OCI-LY1 (cell line): ENCODE measurements around the gene ESR2.

Experiments used
- H2AFZ ChIP-seq: fragments of 200-600 bp; sonication (generic), shearing (Covaris generic); 2 replicates; pipeline ENCODE4 v1.6.0; 2014; ENCODE audit warnings: antibody characterized with exemption, mild to moderate bottlenecking, low read length
- H3F3A ChIP-seq: fragments of 200-600 bp; sonication (generic), shearing (Covaris generic); 2 replicates; pipeline ENCODE4 v1.6.0; 2014; ENCODE audit warnings: mild to moderate bottlenecking, antibody characterized with exemption, low read length, moderate library complexity; ENCODE audit not compliant: insufficient read depth
- H3K27ac ChIP-seq: fragments of 200-600 bp; sonication (generic); 2 replicates; pipeline ENCODE4 v1.5.1; 2014; ENCODE audit warnings: low read length, mixed run types, mild to moderate bottlenecking, low read depth; ENCODE audit not compliant: poor library complexity, severe bottlenecking
- H3K27me3 ChIP-seq: fragments of 200-600 bp; sonication (generic); 2 replicates; pipeline ENCODE4 v1.6.0; 2014; ENCODE audit warnings: antibody characterized with exemption, mild to moderate bottlenecking, low read length, moderate library complexity; ENCODE audit not compliant: insufficient read depth
- H3K36me3 ChIP-seq: fragments of 200-600 bp; sonication (generic); 2 replicates; pipeline ENCODE4 v1.6.1; 2014; ENCODE audit warnings: mild to moderate bottlenecking, antibody characterized with exemption, low read length, moderate library complexity, mixed read lengths; ENCODE audit not compliant: insufficient read depth
- H3K4me1 ChIP-seq: fragments of 200-600 bp; sonication (generic); 2 replicates; pipeline ENCODE4 v1.5.1; 2014; ENCODE audit warnings: mild to moderate bottlenecking, low read length, moderate library complexity; ENCODE audit not compliant: insufficient read depth, severe bottlenecking
- H3K4me2 ChIP-seq: fragments of 200-600 bp; sonication (generic), shearing (Covaris generic); 2 replicates; pipeline ENCODE4 v1.6.1; 2014; ENCODE audit warnings: low read length
- H3K4me3 ChIP-seq: fragments of 200-600 bp; sonication (generic); 2 replicates; pipeline ENCODE4 v1.5.1; 2014; ENCODE audit warnings: low read length, low read depth, mild to moderate bottlenecking, mixed read lengths; ENCODE audit not compliant: poor library complexity, severe bottlenecking
- H3K79me2 ChIP-seq: fragments of 200-600 bp; shearing (Covaris generic); 2 replicates; pipeline ENCODE4 v1.6.1; 2016; ENCODE audit warnings: mixed run types, low read length, mixed read lengths; ENCODE audit not compliant: insufficient read depth
- H3K9ac ChIP-seq: fragments of 200-600 bp; sonication (generic), shearing (Covaris generic); 2 replicates; pipeline ENCODE4 v1.6.1; 2014; ENCODE audit warnings: mild to moderate bottlenecking, low read length, mixed read lengths
- H3K9me2 ChIP-seq: fragments of 200-600 bp; sonication (generic), shearing (Covaris generic); 2 replicates; pipeline ENCODE4 v1.6.1; 2014; ENCODE audit warnings: low read depth, mild to moderate bottlenecking, low read length, mixed read lengths
- H3K9me3 ChIP-seq: fragments of 200-600 bp; shearing (Covaris generic); 2 replicates; pipeline ENCODE4 v1.6.1; 2014; ENCODE audit warnings: low read length, mixed read lengths
- H4K20me1 ChIP-seq: fragments of 200-600 bp; sonication (generic), shearing (Covaris generic); 2 replicates; pipeline ENCODE4 v1.6.0; 2016; ENCODE audit warnings: mild to moderate bottlenecking, low read length; ENCODE audit not compliant: insufficient read depth
- EZH2 ChIP-seq: fragments of 200-600 bp; sonication (generic), shearing (Covaris generic); IDR thresholded peaks from 2 replicates; pipeline ENCODE4 v1.8.0; 2017; ENCODE audit warnings: borderline replicate concordance, mixed run types, mild to moderate bottlenecking, antibody characterized with exemption, low read length, moderate library complexity, mixed read lengths
- TF ChIP-seq, protein P1 (sequence below): fragments of 200-600 bp; sonication (generic), shearing (Covaris generic); IDR thresholded peaks from 2 replicates; pipeline ENCODE4 v1.5.1; 2017; ENCODE audit warnings: mild to moderate bottlenecking, antibody characterized with exemption, low read length, moderate library complexity, mixed read lengths

ESR2 gene

DNA sequence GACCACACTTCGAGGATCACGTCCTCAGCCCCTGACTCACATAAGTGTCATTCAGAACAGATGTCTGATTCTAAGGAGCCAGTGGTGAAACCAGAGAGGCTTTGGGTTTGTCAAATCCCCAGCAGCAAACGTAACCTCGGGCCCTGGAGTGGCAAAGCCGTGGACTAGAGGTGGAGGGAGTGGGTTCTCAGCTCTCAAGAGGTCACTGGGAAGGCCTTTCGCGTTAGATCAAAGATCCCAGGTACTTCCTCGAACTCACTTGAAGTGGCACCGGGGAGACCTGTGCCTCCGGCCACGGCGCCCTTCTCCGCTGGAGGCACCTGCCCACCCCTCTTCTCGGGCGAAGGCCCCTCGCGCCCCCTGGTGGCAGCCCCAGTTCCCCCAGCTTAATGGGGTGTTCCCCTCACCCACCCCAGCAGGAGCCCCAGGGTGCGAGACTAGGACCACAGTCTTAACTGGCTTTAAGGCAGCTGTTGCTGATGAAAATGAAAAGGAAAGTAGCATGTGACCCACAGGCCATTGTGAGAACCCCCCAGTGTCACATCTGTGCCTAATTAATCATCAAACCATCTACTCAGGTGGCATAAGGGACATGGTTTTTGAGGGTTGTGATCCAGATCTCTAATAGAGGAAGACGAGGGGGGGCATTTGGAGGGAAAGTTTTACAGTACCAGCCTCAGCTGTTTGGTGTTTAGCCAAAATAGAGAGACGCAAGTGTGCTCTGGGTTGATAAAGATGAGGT is 672 bp upstream of the ESR2 start:
- peak overlapping the region; percentile 76 for H3K4me3 ChIP-seq
- H3K9me3 ChIP-seq: no peaks in the 10 kb centered on the region
- H3K9ac ChIP-seq: peak overlapping the region; percentile 78
- H3K4me1 ChIP-seq: peaks cover 30% of the 10 kb centered on the region
- peak overlapping the region; percentile 91 for H3K4me2 ChIP-seq
- H3K9me2 ChIP-seq: no peaks in the 10 kb centered on the region
- no peaks in the 10 kb centered on the region for H3K27me3 ChIP-seq
- TF ChIP-seq EZH2: no peak
- TF ChIP-seq, protein P1, sequence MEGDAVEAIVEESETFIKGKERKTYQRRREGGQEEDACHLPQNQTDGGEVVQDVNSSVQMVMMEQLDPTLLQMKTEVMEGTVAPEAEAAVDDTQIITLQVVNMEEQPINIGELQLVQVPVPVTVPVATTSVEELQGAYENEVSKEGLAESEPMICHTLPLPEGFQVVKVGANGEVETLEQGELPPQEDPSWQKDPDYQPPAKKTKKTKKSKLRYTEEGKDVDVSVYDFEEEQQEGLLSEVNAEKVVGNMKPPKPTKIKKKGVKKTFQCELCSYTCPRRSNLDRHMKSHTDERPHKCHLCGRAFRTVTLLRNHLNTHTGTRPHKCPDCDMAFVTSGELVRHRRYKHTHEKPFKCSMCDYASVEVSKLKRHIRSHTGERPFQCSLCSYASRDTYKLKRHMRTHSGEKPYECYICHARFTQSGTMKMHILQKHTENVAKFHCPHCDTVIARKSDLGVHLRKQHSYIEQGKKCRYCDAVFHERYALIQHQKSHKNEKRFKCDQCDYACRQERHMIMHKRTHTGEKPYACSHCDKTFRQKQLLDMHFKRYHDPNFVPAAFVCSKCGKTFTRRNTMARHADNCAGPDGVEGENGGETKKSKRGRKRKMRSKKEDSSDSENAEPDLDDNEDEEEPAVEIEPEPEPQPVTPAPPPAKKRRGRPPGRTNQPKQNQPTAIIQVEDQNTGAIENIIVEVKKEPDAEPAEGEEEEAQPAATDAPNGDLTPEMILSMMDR: peak; percentile 95
- no peaks in the 10 kb centered on the region for H3F3A ChIP-seq
- H3K27ac ChIP-seq: peak overlapping the region; percentile 78
- H2AFZ ChIP-seq: no peak overlapping the region
- H4K20me1 ChIP-seq: no peaks in the 10 kb centered on the region
- H3K36me3 ChIP-seq: no peaks in the 10 kb centered on the region
- H3K79me2 ChIP-seq: peaks cover 35% of the 10 kb centered on the region

DNA sequence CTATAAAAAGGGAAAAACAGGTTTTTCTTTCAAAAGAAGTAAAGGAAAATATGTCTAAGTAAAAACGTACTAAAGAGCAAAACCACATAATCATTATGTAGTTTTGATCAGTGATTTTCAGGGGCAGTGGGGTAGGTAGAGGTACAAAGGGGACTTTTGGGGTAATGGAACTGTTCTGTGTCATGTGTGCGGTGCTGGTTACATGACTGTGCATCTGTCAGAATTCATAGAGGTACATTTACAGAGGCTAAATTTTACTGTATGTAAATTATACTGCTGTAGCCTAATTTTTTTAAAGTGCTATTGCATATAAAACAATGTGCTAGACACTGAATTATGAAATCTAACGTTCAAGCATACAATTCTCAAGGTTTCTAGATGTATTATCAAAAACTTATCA is 2.0 kb downstream of the ESR2 start:
- Histone ChIP-seq H3K79me2 (peaks cover 42% of the 10 kb centered on the region), H3K4me2 (peak overlapping the region; percentile 91)

DNA sequence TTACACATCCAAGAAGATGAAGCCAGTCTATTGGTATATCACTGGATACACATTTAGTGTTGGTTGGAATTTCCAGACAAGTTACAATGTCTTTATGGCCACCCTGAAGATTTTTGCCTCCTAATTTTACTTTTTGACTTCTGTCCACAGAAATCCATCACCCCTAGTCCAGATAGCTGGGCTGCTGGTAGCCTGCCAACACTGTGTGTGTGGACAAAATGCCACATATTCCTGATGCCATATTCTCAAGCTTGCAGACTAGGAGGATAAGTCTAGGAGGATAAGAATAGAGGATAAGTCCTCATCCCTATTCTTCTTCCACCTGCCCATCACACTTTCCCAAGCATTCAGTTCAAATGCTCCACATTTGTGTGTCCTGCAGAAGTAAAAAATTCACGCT is 4.6 kb downstream of the ESR2 start:
- no peak overlapping the region for H2AFZ ChIP-seq
- H4K20me1 ChIP-seq: no peaks in the 10 kb centered on the region
- H3K4me1 ChIP-seq: peaks cover 24% of the 10 kb centered on the region
- no peaks in the 10 kb centered on the region for H3F3A ChIP-seq
- no peaks in the 10 kb centered on the region for H3K9me3 ChIP-seq
- H3K27me3 ChIP-seq: no peaks in the 10 kb centered on the region
- H3K27ac ChIP-seq: no peak overlapping the region
- H3K9ac ChIP-seq: no peak overlapping the region
- H3K4me2 ChIP-seq: no peak overlapping the region
- H3K4me3 ChIP-seq: no peak overlapping the region
- no peak for TF ChIP-seq EZH2
- TF ChIP-seq, protein P1: no peak
- H3K79me2 ChIP-seq: peaks cover 48% of the 10 kb centered on the region
- H3K9me2 ChIP-seq: no peaks in the 10 kb centered on the region
- no peaks in the 10 kb centered on the region for H3K36me3 ChIP-seq

More for the DNA sequence above, 2.0 kb downstream of the ESR2 start:
- Histone ChIP-seq H3F3A (no peaks in the 10 kb centered on the region), H3K9me2 (no peaks in the 10 kb centered on the region), H2AFZ (no peak overlapping the region), H3K36me3 (no peaks in the 10 kb centered on the region), H3K9ac (peak overlapping the region; percentile 78), H3K27ac (peak overlapping the region; percentile 78), H3K27me3 (no peaks in the 10 kb centered on the region), H3K4me3 (peak overlapping the region; percentile 76), H3K9me3 (no peaks in the 10 kb centered on the region), H4K20me1 (no peaks in the 10 kb centered on the region), H3K4me1 (peaks cover 30% of the 10 kb centered on the region)
- TF ChIP-seq, protein P1: no peak
- no peak for TF ChIP-seq EZH2
